Epithelial cell of proximal tubule (primary cell): ENCODE measurements around the gene PGAP1. TPM values are rescaled to one million over a fixed set of nuclear protein-coding genes. Genes with fewer than 3 reads are reported as not detected.

ENCODE experiments used
- DNase-seq: peaks from one replicate; pipeline ENCODE4 v3.0.0-alpha.2; 2011; ENCODE audit warnings: low read depth
- H3K4me3 ChIP-seq: 2 replicates; pipeline ENCODE4 v1.5.1; 2011; ENCODE audit warnings: low read depth, mild to moderate bottlenecking, low read length
- CTCF ChIP-seq: conservative IDR thresholded peaks from 2 replicates; pipeline ENCODE4 v1.5.1; 2012; ENCODE audit warnings: low read depth, mild to moderate bottlenecking, low read length
- total RNA-seq: library from RNA; depleted of rRNA; stranded (reverse); fragments of >200 nt; gene quantifications from 2 replicates; pipeline ENCODE4 v1.2.3, GENCODE V29; 2015

PGAP1 gene
- total RNA-seq, 1 donor from 2014 or later = 1.2 TPM

GRCh38 chr2:196959734-196960338 lies 33.3 kb upstream of the PGAP1 start:
- DNase-seq = no peak
- no peak for TF ChIP-seq CTCF
- H3K4me3 ChIP-seq = no peak overlapping the region

GRCh38 chr2:196959281-196959680 lies 32.8 kb upstream of the PGAP1 start:
- H3K4me3 ChIP-seq = no peak overlapping the region
- TF ChIP-seq CTCF = no peak
- DNase-seq = no peak

GRCh38 chr2:196957881-196958525 lies 31.5 kb upstream of the PGAP1 start:
- H3K4me3 ChIP-seq = no peak overlapping the region
- TF ChIP-seq CTCF = no peak
- DNase-seq = no peak

GRCh38 chr2:196957442-196957841 lies 30.9 kb upstream of the PGAP1 start:
- no peak for TF ChIP-seq CTCF
- no peak overlapping the region for H3K4me3 ChIP-seq
- no peak for DNase-seq

- TF ChIP-seq CTCF = no peak
- H3K4me3 ChIP-seq = no peak overlapping the region
- no peak for DNase-seq
These were observed 29.6 kb upstream of the PGAP1 start for GRCh38 chr2:196956069-196956468.

- no peak overlapping the region for H3K4me3 ChIP-seq
- TF ChIP-seq CTCF = no peak
- DNase-seq = no peak
These were observed 28.5 kb upstream of the PGAP1 start for GRCh38 chr2:196955036-196955435.

- no peak for DNase-seq
- H3K4me3 ChIP-seq = no peak overlapping the region
- no peak for TF ChIP-seq CTCF
These were observed 27.5 kb upstream of the PGAP1 start for GRCh38 chr2:196954001-196954400.
